Measurements from ENCODE around the gene MAST3.

MAST3 gene

DNA sequence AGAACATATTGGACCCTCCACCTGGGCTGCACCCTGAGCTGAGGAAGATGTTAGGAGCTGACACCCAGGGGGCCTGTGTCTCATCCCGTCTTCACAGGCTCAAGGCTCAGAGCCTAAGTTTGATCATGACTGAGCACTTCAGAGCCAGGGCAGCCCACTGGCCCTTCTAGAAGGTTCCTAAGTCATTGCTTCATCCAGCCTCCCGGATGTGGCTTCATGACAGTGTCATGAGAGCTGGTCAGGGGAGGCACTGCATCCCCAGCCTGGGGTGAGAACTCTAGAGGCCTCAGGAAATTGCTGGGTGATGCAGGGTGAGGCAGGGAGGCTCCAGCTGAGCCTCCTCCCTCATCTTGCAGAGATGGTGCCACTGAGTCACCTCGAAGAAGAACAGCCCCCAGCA lies 30.5 kb downstream of the MAST3 start:
- Histone ChIP-seq H3K4me1 (ENCODE audit: insufficient read depth, low read length) (no peaks in the 10 kb centered on the region), H3K9me3 (ENCODE audit: control insufficient read depth, insufficient read depth, low read length) (no peaks in the 10 kb centered on the region)

DNA sequence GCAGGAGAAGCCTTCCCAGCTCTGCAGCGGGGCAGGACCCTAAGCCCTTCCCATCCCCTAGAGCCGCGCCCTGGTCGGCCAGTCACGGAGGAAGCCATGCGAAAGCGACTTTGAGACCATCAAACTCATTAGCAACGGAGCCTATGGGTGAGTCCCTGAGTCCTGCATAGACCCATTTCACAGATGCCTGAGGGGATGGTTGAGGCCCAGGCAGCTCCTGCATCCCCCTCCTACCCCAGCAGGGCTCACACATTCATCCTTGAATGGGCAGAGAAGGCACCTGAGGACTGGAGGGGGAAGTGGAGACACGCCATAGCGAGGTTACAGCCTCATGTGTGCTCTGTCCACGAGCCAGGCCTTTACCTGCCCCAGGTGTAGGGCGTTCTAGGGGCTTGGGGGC lies 31.2 kb downstream of the MAST3 start:
- Histone ChIP-seq H3K9me3 (ENCODE audit: control insufficient read depth, insufficient read depth, low read length) (no peaks in the 10 kb centered on the region), H3K9ac (ENCODE audit: low read depth, low read length) (no peak overlapping the region), H3K4me1 (ENCODE audit: insufficient read depth, low read length) (no peaks in the 10 kb centered on the region), H3K36me3 (ENCODE audit: insufficient read depth, low read length) (no peaks in the 10 kb centered on the region; the same call in 1 of the 2 replicates)

More for the DNA sequence above, 30.5 kb downstream of the MAST3 start:
- H3K36me3 ChIP-seq (ENCODE audit: insufficient read depth, low read length) = no peaks in the 10 kb centered on the region; the same call in 1 of the 2 replicates
- no peak overlapping the region for H3K9ac ChIP-seq (ENCODE audit: low read depth, low read length)

DNA sequence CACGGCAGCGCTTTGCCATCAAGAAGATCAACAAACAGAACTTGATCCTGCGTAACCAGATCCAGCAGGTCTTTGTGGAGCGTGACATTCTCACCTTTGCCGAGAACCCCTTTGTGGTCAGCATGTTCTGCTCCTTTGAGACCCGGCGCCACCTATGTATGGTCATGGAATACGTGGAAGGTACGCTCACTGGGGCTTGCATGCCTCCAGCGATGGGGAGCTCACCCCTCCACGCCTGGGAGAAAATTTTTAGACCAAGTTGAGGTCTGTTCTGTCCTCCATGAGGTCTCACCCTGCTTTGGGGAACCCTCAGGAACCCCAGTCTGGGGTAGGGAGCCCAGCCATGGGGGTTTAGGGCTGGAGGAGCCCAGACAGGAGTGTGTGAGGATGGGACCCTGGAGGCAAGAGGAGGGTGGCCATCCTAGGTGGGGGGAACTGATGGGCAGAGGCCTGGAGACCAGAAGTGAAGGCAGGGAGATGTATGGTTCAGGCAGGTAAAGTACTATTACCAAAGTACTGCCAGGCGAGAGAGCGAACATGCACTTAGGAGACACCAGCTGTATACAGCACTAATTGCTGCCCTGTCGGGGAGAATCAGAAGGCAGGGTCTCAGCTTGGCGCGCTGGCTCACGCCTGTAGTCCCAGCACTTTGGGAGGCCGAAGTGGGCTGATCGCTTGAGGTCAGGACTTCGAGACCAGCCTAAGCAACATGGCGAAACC lies 33.1 kb downstream of the MAST3 start:
- Histone ChIP-seq H3K9ac (ENCODE audit: low read depth, low read length) (no peak overlapping the region), H3K36me3 (ENCODE audit: insufficient read depth, low read length) (no peaks in the 10 kb centered on the region; the same call in 1 of the 2 replicates), H3K4me1 (ENCODE audit: insufficient read depth, low read length) (no peaks in the 10 kb centered on the region), H3K9me3 (ENCODE audit: control insufficient read depth, insufficient read depth, low read length) (no peaks in the 10 kb centered on the region)

DNA sequence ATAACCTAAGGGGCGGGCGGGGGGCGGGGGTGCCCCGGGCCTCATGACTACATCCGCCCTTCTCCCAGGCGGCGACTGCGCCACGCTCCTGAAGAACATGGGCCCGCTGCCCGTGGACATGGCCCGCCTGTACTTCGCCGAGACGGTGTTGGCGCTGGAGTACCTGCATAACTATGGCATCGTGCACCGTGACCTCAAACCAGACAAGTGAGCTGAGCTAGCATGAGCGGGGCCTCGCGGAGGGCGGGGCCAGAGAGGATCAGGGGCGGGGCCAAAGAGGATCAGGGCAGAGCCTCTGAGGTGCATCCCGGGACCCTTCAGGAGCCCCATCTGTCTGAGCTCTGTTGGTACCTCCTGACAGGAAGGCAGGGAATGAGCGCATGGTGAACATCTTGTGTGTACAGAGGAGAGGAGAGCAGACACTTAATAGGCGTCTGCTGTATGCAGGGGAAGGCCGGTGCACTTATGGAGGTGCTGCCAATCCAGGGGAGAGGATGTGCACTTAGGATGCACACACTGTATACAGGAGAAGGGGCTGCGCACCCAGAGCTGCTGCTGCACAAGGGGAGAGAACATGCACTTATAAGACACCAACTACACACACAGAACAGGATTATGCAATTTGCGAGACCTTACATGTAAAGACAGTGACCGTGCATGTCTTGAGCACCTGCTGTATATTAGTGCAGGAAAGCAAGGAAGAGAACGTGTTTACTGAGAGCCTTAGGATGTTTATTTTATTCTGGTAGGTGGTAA lies 34.4 kb downstream of the MAST3 start:
- Histone ChIP-seq H3K9ac (ENCODE audit: low read depth, low read length) (no peak overlapping the region), H3K36me3 (ENCODE audit: insufficient read depth, low read length) (no peaks in the 10 kb centered on the region; the same call in 1 of the 2 replicates), H3K9me3 (ENCODE audit: control insufficient read depth, insufficient read depth, low read length) (no peaks in the 10 kb centered on the region), H3K4me1 (ENCODE audit: insufficient read depth, low read length) (no peaks in the 10 kb centered on the region)

- H3K9me3 ChIP-seq (ENCODE audit: control insufficient read depth, insufficient read depth, low read length) = no peaks in the 10 kb centered on the region
- H3K4me1 ChIP-seq (ENCODE audit: insufficient read depth, low read length) = no peaks in the 10 kb centered on the region
- H3K9ac ChIP-seq (ENCODE audit: low read depth, low read length) = no peak overlapping the region
- H3K36me3 ChIP-seq (ENCODE audit: insufficient read depth, low read length) = no peaks in the 10 kb centered on the region; the same call in 1 of the 2 replicates
Measured at GRCh38 chr19:18135712-18136584, 38.4 kb downstream of the MAST3 start.

GRCh38 chr19:18137242-18137641 lies 39.7 kb downstream of the MAST3 start:
- no peaks in the 10 kb centered on the region for H3K9me3 ChIP-seq (ENCODE audit: control insufficient read depth, insufficient read depth, low read length)
- no peak overlapping the region for H3K9ac ChIP-seq (ENCODE audit: low read depth, low read length)
- no peaks in the 10 kb centered on the region; the same call in 1 of the 2 replicates for H3K36me3 ChIP-seq (ENCODE audit: insufficient read depth, low read length)
- no peaks in the 10 kb centered on the region for H3K4me1 ChIP-seq (ENCODE audit: insufficient read depth, low read length)

DNA sequence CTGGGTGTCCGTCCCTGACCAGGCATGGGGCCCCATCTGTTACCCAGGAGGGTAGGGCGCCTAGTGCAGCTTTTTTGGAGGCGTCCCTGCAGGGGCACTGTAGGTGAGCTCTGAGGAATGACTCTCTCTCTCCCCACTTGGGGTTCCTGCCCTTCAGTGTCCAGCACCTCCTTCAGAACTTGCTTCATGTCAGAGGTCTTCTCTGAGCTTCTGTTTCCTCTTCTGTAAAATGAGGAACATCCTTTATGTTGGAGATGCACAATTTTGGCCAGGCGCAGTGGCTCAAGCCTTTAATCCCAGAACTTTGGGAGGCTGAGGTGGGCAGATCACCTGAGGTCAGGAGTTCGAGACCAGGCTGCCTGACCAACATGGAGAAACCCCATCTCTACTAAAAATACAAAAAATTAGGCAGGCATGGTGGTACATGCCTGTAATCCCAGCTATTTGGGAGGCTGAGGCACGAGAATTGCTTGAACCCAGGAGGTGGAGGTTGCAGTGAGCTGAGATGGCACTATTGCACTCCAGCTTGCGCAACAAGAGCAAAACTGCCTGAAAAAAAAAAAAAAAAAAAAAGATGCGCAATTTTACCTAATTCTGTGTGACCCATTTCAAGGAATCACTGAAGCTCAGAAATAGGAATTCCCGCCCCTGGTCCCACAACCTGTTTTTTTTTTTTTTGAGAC lies 40.2 kb downstream of the MAST3 start:
- H3K9me3 ChIP-seq (ENCODE audit: control insufficient read depth, insufficient read depth, low read length) = no peaks in the 10 kb centered on the region
- no peaks in the 10 kb centered on the region; the same call in 1 of the 2 replicates for H3K36me3 ChIP-seq (ENCODE audit: insufficient read depth, low read length)
- no peaks in the 10 kb centered on the region for H3K4me1 ChIP-seq (ENCODE audit: insufficient read depth, low read length)
- H3K9ac ChIP-seq (ENCODE audit: low read depth, low read length) = no peak overlapping the region

- no peaks in the 10 kb centered on the region for H3K9me3 ChIP-seq (ENCODE audit: control insufficient read depth, insufficient read depth, low read length)
- H3K4me1 ChIP-seq (ENCODE audit: insufficient read depth, low read length) = no peaks in the 10 kb centered on the region
- H3K36me3 ChIP-seq (ENCODE audit: insufficient read depth, low read length) = no peaks in the 10 kb centered on the region; the same call in none of the 2 replicates
- H3K9ac ChIP-seq (ENCODE audit: low read depth, low read length) = no peak overlapping the region
Measured at GRCh38 chr19:18140473-18140872, 42.9 kb downstream of the MAST3 start.

GRCh38 chr19:18141031-18141430 lies 43.5 kb downstream of the MAST3 start:
- H3K4me1 ChIP-seq (ENCODE audit: insufficient read depth, low read length) = no peaks in the 10 kb centered on the region
- no peaks in the 10 kb centered on the region; the same call in 1 of the 2 replicates for H3K36me3 ChIP-seq (ENCODE audit: insufficient read depth, low read length)
- no peaks in the 10 kb centered on the region for H3K9me3 ChIP-seq (ENCODE audit: control insufficient read depth, insufficient read depth, low read length)
- H3K9ac ChIP-seq (ENCODE audit: low read depth, low read length) = no peak overlapping the region

GRCh38 chr19:18143902-18144301 lies 46.3 kb downstream of the MAST3 start:
- Histone ChIP-seq H3K36me3 (ENCODE audit: insufficient read depth, low read length) (no peaks in the 10 kb centered on the region; the same call in 1 of the 2 replicates), H3K9ac (ENCODE audit: low read depth, low read length) (no peak overlapping the region), H3K9me3 (ENCODE audit: control insufficient read depth, insufficient read depth, low read length) (no peaks in the 10 kb centered on the region), H3K4me1 (ENCODE audit: insufficient read depth, low read length) (no peaks in the 10 kb centered on the region)

- no peaks in the 10 kb centered on the region for H3K4me1 ChIP-seq (ENCODE audit: insufficient read depth, low read length)
- no peaks in the 10 kb centered on the region; the same call in 1 of the 2 replicates for H3K36me3 ChIP-seq (ENCODE audit: insufficient read depth, low read length)
- no peak overlapping the region for H3K9ac ChIP-seq (ENCODE audit: low read depth, low read length)
- no peaks in the 10 kb centered on the region for H3K9me3 ChIP-seq (ENCODE audit: control insufficient read depth, insufficient read depth, low read length)
Measured at GRCh38 chr19:18144361-18144760, 46.8 kb downstream of the MAST3 start.

DNA sequence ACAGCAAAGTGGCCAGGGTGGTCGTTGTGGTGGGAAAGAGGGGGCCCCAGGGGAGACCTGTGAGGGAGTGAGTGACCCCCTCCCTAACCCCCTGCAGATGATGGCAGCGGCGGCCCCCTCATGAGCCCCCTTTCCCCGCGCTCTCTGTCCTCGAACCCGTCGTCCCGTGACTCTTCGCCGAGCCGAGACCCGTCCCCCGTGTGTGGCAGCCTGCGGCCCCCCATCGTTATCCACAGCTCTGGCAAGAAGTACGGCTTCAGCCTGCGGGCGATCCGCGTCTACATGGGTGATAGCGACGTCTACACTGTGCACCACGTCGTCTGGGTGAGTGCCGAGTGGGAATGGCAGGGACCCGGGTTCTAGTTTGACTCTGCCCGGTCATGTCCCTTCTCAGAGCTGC lies 47.3 kb downstream of the MAST3 start:
- H3K36me3 ChIP-seq (ENCODE audit: insufficient read depth, low read length) = no peaks in the 10 kb centered on the region; the same call in 1 of the 2 replicates
- no peaks in the 10 kb centered on the region for H3K4me1 ChIP-seq (ENCODE audit: insufficient read depth, low read length)
- H3K9me3 ChIP-seq (ENCODE audit: control insufficient read depth, insufficient read depth, low read length) = no peaks in the 10 kb centered on the region
- H3K9ac ChIP-seq (ENCODE audit: low read depth, low read length) = no peak overlapping the region

GRCh38 chr19:18145391-18145999 lies 47.9 kb downstream of the MAST3 start:
- Histone ChIP-seq H3K4me1 (ENCODE audit: insufficient read depth, low read length) (no peaks in the 10 kb centered on the region), H3K9me3 (ENCODE audit: control insufficient read depth, insufficient read depth, low read length) (no peaks in the 10 kb centered on the region), H3K9ac (ENCODE audit: low read depth, low read length) (no peak overlapping the region), H3K36me3 (ENCODE audit: insufficient read depth, low read length) (no peaks in the 10 kb centered on the region; the same call in 1 of the 2 replicates)
